H9 (cell line): ENCODE results near the gene YAP1. TPM values are rescaled to one million over a fixed set of nuclear protein-coding genes. Genes with fewer than 3 reads are reported as not detected.
A peak's percentile ranks its signal among the peaks of the same experiment; 100 is the strongest.

Experiments
- DNase-seq: peaks from one replicate; pipeline ENCODE4 v3.0.0-alpha.2; 2017
- H2AFZ ChIP-seq: one replicate; pipeline ENCODE4 v1.6.1; 2013; ENCODE audit warnings: mild to moderate bottlenecking, low read length, control low read depth, moderate library complexity
- H2AK5ac ChIP-seq: 2 replicates; pipeline ENCODE4 v1.6.1; 2013; ENCODE audit warnings: low read length, control low read depth, mixed read lengths; ENCODE audit not compliant: insufficient read length
- H2BK120ac ChIP-seq: one replicate; pipeline ENCODE4 v1.6.1; 2013; ENCODE audit warnings: low read depth, mild to moderate bottlenecking, low read length, control low read depth, inconsistent platforms; ENCODE audit not compliant: poor library complexity, severe bottlenecking
- H2BK12ac ChIP-seq: 2 replicates; pipeline ENCODE4 v1.6.1; 2013; ENCODE audit warnings: low read length, control low read depth, mixed read lengths, low read depth; ENCODE audit not compliant: insufficient read length
- H2BK15ac ChIP-seq: 2 replicates; pipeline ENCODE4 v1.6.1; 2013; ENCODE audit warnings: low read depth, low read length, control low read depth
- H2BK20ac ChIP-seq: one replicate; pipeline ENCODE4 v1.6.1; 2013; ENCODE audit warnings: low read depth, mild to moderate bottlenecking, low read length, control low read depth, inconsistent platforms; ENCODE audit not compliant: poor library complexity, severe bottlenecking
- H2BK5ac ChIP-seq: 2 replicates; pipeline ENCODE4 v1.6.1; 2013; ENCODE audit warnings: low read length, control low read depth, mixed read lengths; ENCODE audit not compliant: insufficient read length
- H3K14ac ChIP-seq: 2 replicates; pipeline ENCODE4 v1.6.1; 2013; ENCODE audit warnings: low read length, control low read depth; ENCODE audit not compliant: insufficient read depth
- H3K18ac ChIP-seq: 2 replicates; pipeline ENCODE4 v1.6.1; 2013; ENCODE audit warnings: low read depth, mild to moderate bottlenecking, mixed read lengths, low read length, control low read depth; ENCODE audit not compliant: insufficient read length
- H3K23ac ChIP-seq: 2 replicates; pipeline ENCODE4 v1.6.1; 2013; ENCODE audit warnings: low read length, control low read depth, mixed read lengths, low read depth; ENCODE audit not compliant: insufficient read length
- H3K23me2 ChIP-seq: 2 replicates; pipeline ENCODE4 v1.6.1; 2013; ENCODE audit warnings: low read depth, mild to moderate bottlenecking, mixed read lengths, low read length, control low read depth; ENCODE audit not compliant: insufficient read length, poor library complexity, severe bottlenecking
- H3K27ac ChIP-seq: 2 replicates; pipeline ENCODE4 v1.5.1; 2013; ENCODE audit warnings: low read length, control low read depth, mixed read lengths, low read depth; ENCODE audit not compliant: insufficient read length
- H3K27me3 ChIP-seq: 2 replicates; pipeline ENCODE4 v1.6.1; 2013; ENCODE audit warnings: low read length, control low read depth, inconsistent platforms; ENCODE audit not compliant: insufficient read depth
- H3K4ac ChIP-seq: 2 replicates; pipeline ENCODE4 v1.6.1; 2013; ENCODE audit warnings: low read depth, mild to moderate bottlenecking, control low read depth, inconsistent platforms, low read length, moderate library complexity
- H3K4me1 ChIP-seq: 2 replicates; pipeline ENCODE4 v1.6.1; 2013; ENCODE audit warnings: low read length, control low read depth, inconsistent platforms; ENCODE audit not compliant: insufficient read depth
- H3K4me2 ChIP-seq: 2 replicates; pipeline ENCODE4 v1.6.1; 2013; ENCODE audit warnings: low read length, control low read depth, mixed read lengths; ENCODE audit not compliant: insufficient read length, insufficient read depth
- H3K56ac ChIP-seq: 2 replicates; pipeline ENCODE4 v1.6.1; 2013; ENCODE audit warnings: low read depth, mild to moderate bottlenecking, mixed read lengths, low read length, control low read depth; ENCODE audit not compliant: insufficient read length
- H3K79me1 ChIP-seq: 2 replicates; pipeline ENCODE4 v1.6.1; 2013; ENCODE audit warnings: low read depth, mild to moderate bottlenecking, moderate library complexity, low read length, control low read depth, inconsistent platforms; ENCODE audit not compliant: insufficient read depth, poor library complexity, severe bottlenecking
- H3K79me2 ChIP-seq: 2 replicates; pipeline ENCODE4 v1.6.1; 2013; ENCODE audit warnings: low read length, control low read depth, inconsistent platforms; ENCODE audit not compliant: insufficient read depth
- H3K9ac ChIP-seq: 2 replicates; pipeline ENCODE4 v1.6.1; 2013; ENCODE audit warnings: low read length, control low read depth, mixed read lengths; ENCODE audit not compliant: insufficient read length; ENCODE audit errors: extremely low read depth
- H3K9me3 ChIP-seq: one replicate; pipeline ENCODE4 v1.6.1; 2013; ENCODE audit warnings: low read depth, low read length, inconsistent platforms; ENCODE audit not compliant: control insufficient read depth
- H3T11ph ChIP-seq: one replicate; pipeline ENCODE4 v1.6.1; 2013; ENCODE audit warnings: mild to moderate bottlenecking, low read length, control low read depth, inconsistent platforms
- H4K20me1 ChIP-seq: one replicate; pipeline ENCODE4 v1.6.1; 2013; ENCODE audit not compliant: control insufficient read depth, insufficient read length, insufficient read depth
- H4K5ac ChIP-seq: 2 replicates; pipeline ENCODE4 v1.6.1; 2013; ENCODE audit warnings: low read depth, mild to moderate bottlenecking, mixed read lengths, low read length, control low read depth; ENCODE audit not compliant: insufficient read length
- H4K8ac ChIP-seq: replicated peaks from 2 replicates; pipeline ENCODE4 v1.6.1; 2013; ENCODE audit warnings: low read length, control low read depth, mixed read lengths, low read depth; ENCODE audit not compliant: insufficient read length
- H4K91ac ChIP-seq: 2 replicates; pipeline ENCODE4 v1.6.1; 2013; ENCODE audit warnings: low read depth, mild to moderate bottlenecking, moderate library complexity, mixed read lengths, low read length, control low read depth; ENCODE audit not compliant: insufficient read length
- H3K27ac Mint-ChIP-seq, 3 experiments: 2 replicates in 2 of 3; 3 replicates in 1 of 3; pipeline ENCODE4 v1.8.0; 2020 to 2021; ENCODE audit warnings: mixed read lengths in 3 of 3, mild to moderate bottlenecking in 1 of 3, moderate library complexity in 1 of 3
- H3K27me3 Mint-ChIP-seq: 2 replicates; pipeline ENCODE4 v1.8.0; 2021; ENCODE audit warnings: low read depth, mild to moderate bottlenecking, moderate library complexity, mixed read lengths
- H3K36me3 Mint-ChIP-seq, 3 experiments: 2 replicates in 2 of 3; 3 replicates in 1 of 3; pipeline ENCODE4 v1.8.0; 2020 to 2021; ENCODE audit warnings: low read depth in 3 of 3, mixed read lengths in 3 of 3; ENCODE audit not compliant: insufficient read depth in 1 of 3
- H3K4me1 Mint-ChIP-seq, 2 experiments: 2 replicates each; pipeline ENCODE4 v1.8.0; 2020; ENCODE audit warnings: mixed read lengths in 2 of 2
- H3K4me3 Mint-ChIP-seq, 2 experiments: 2 replicates in 1 of 2; 3 replicates in 1 of 2; pipeline ENCODE4 v1.8.0; 2020 to 2021; ENCODE audit warnings: mild to moderate bottlenecking in 2 of 2, mixed read lengths in 2 of 2, moderate library complexity in 1 of 2
- H3K9me3 Mint-ChIP-seq, 2 experiments: 2 replicates in 1 of 2; 3 replicates in 1 of 2; pipeline ENCODE4 v1.8.0; 2020; ENCODE audit warnings: mild to moderate bottlenecking in 2 of 2, mixed read lengths in 2 of 2, moderate library complexity in 1 of 2
- CTCF ChIP-seq: fragments of 200-600 bp; sonication (generic); conservative IDR thresholded peaks from 3 replicates; pipeline ENCODE4 v1.8.0; 2021; ENCODE audit warnings: antibody characterized with exemption, mild to moderate bottlenecking
- WGBS: extraction: QIAGEN DNeasy Blood & Tissue Kit; methylation state at CpG from one replicate; pipeline ENCODE4 v1.1.7; 2013; ENCODE audit warnings: missing lambda C conversion rate, low lambda C conversion rate, mixed read lengths; ENCODE audit not compliant: insufficient read length; ENCODE audit errors: extremely low coverage; 5-methylcytosine and 5-hydroxymethylcytosine counted together
- total RNA-seq: library from RNA; stranded (reverse); gene quantifications from 2 replicates; pipeline ENCODE4 v1.2.1, GENCODE V29; 2021

YAP1 gene
- total RNA-seq, 1 experiment from 2014 or later = 124 TPM

DNA sequence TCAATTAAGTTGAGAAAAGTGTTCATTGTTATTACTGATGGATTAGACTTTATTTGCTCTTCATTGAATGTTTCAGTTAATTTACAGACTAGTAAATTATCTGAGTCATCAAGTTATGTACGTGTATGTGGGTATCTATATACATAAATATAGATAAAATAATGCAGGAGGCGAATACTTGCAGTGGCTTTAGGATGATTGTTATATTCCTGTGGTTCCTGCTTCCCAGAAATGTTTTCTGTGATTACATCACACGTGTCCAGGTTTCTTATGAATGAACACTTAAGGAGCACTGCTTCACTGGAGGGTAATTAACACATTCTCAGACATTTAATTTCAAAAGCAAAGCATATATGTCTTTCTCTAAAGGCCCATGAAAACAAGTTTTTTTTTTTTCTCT, 28.4 kb downstream of the YAP1 start:
- H3K36me3 Mint-ChIP-seq = peaks cover 0 to 12% (median 8%) of the 10 kb centered on the region in 3 experiments; a peak in 4 of 7 replicates
- Histone ChIP-seq H2BK15ac (no peak overlapping the region), H3K79me1 (peaks cover 5% of the 10 kb centered on the region), H3K9me3 (no peaks in the 10 kb centered on the region), H4K8ac (no peak overlapping the region), H3K14ac (no peak overlapping the region), H3K4me1 (peaks cover 3% of the 10 kb centered on the region; the same call in 1 of the 2 replicates), H2BK5ac (no peak overlapping the region), H3K27me3 (no peaks in the 10 kb centered on the region), H2BK12ac (no peak overlapping the region), H2BK120ac (no peak overlapping the region), H2BK20ac (no peak overlapping the region), H4K5ac (no peak overlapping the region), H3K56ac (no peak overlapping the region), H3T11ph (no peak overlapping the region), H2AFZ (no peak overlapping the region), H3K4ac (no peak overlapping the region), H2AK5ac (no peak overlapping the region), H4K20me1 (no peaks in the 10 kb centered on the region), H3K18ac (no peak overlapping the region), H3K79me2 (peaks cover 17% of the 10 kb centered on the region; the same call in 1 of the 2 replicates), H3K23me2 (no peaks in the 10 kb centered on the region), H4K91ac (no peak overlapping the region), H3K23ac (no peak overlapping the region), H3K27ac (no peak overlapping the region), H3K9ac (no peak overlapping the region), H3K4me2 (no peak overlapping the region)
- no peak for TF ChIP-seq CTCF
- DNase-seq = no peak
- no CpG with 5 or more reads among the region's 3 CpGs for WGBS
- H3K4me1 Mint-ChIP-seq = peaks cover 18 to 23% of the 10 kb centered on the region in 2 experiments
- H3K27ac Mint-ChIP-seq = peak overlapping the region in 1 of 3 experiments; percentile 78; a peak in 1 of 7 replicates
- H3K27me3 Mint-ChIP-seq = no peaks in the 10 kb centered on the region
- H3K4me3 Mint-ChIP-seq = no peak overlapping the region
- no peaks in the 10 kb centered on the region for H3K9me3 Mint-ChIP-seq
